Measurements from ENCODE around the gene AGER. TPM values are rescaled to one million over a fixed set of nuclear protein-coding genes. Genes with fewer than 3 reads are reported as not detected.

Gene AGER
- total RNA-seq, 1 donor from 2014 or later: 1.1 TPM

GRCh38 chr6:32168807-32169591, 15.1 kb downstream of the AGER start:
- Mint-ChIP-seq H3K9me3 (no peaks in the 10 kb centered on the region), H3K4me3 (no peak overlapping the region), H3K27ac (no peak overlapping the region), H3K36me3 (peaks cover 36% of the 10 kb centered on the region), H3K4me1 (peaks cover 16% of the 10 kb centered on the region), H3K27me3 (ENCODE audit: insufficient read depth, low read depth) (peaks cover 2% of the 10 kb centered on the region)
- TF ChIP-seq EZH2 (IDR thresholded peaks at IDR 0.05) (no peak), CTCF (IDR thresholded peaks at IDR 0.05) (no peak), EZH2phosphoT487 (IDR thresholded peaks at IDR 0.05) (no peak)
- peak overlapping the region; percentile 47 for H3K27ac ChIP-seq
- H3K4me2 ChIP-seq: no peak overlapping the region
- H3F3A ChIP-seq (ENCODE audit: low read depth): peaks cover 44% of the 10 kb centered on the region
- no peaks in the 10 kb centered on the region for H3K36me3 ChIP-seq
- H3K27me3 ChIP-seq: no peaks in the 10 kb centered on the region
- peaks cover 22% of the 10 kb centered on the region for H4K20me1 ChIP-seq (ENCODE audit: low read depth)
- peaks cover 22% of the 10 kb centered on the region for H3K4me1 ChIP-seq
- H3K9ac ChIP-seq: no peak overlapping the region
- H2AFZ ChIP-seq (replicated peaks): no peak overlapping the region
- no peak for DNase-seq (ENCODE audit: low spot score)
- no peak overlapping the region for H3K4me3 ChIP-seq
- H3K9me3 ChIP-seq (ENCODE audit: low read depth): no peaks in the 10 kb centered on the region
- H3K79me2 ChIP-seq (ENCODE audit: low read depth): peaks cover 25% of the 10 kb centered on the region

- no peak overlapping the region for H3K4me3 Mint-ChIP-seq
- Histone ChIP-seq H3K4me2 (peak overlapping the region; percentile 7), H3K9ac (no peak overlapping the region), H3K27ac (peak overlapping the region; percentile 59), H3F3A (ENCODE audit: low read depth) (peaks cover 50% of the 10 kb centered on the region), H3K27me3 (no peaks in the 10 kb centered on the region), H4K20me1 (ENCODE audit: low read depth) (peaks cover 16% of the 10 kb centered on the region), H3K4me1 (peaks cover 29% of the 10 kb centered on the region), H2AFZ (replicated peaks) (no peak overlapping the region), H3K79me2 (ENCODE audit: low read depth) (peaks cover 19% of the 10 kb centered on the region), H3K36me3 (no peaks in the 10 kb centered on the region), H3K4me3 (peak overlapping the region; percentile 17), H3K9me3 (ENCODE audit: low read depth) (no peaks in the 10 kb centered on the region)
- H3K36me3 Mint-ChIP-seq: peaks cover 36% of the 10 kb centered on the region
- no peak for DNase-seq (ENCODE audit: low spot score)
- H3K4me1 Mint-ChIP-seq: peaks cover 10% of the 10 kb centered on the region
- no peak overlapping the region for H3K27ac Mint-ChIP-seq
- H3K27me3 Mint-ChIP-seq (ENCODE audit: insufficient read depth, low read depth): peaks cover 3% of the 10 kb centered on the region
- H3K9me3 Mint-ChIP-seq: no peaks in the 10 kb centered on the region
- TF ChIP-seq EZH2phosphoT487 (IDR thresholded peaks at IDR 0.05): no peak
- no peak for TF ChIP-seq CTCF (IDR thresholded peaks at IDR 0.05)
- TF ChIP-seq EZH2 (IDR thresholded peaks at IDR 0.05): no peak
Observed at GRCh38 chr6:32168350-32168749, 15.7 kb downstream of the AGER start.

- TF ChIP-seq EZH2 (IDR thresholded peaks at IDR 0.05) (no peak), EZH2phosphoT487 (IDR thresholded peaks at IDR 0.05) (no peak), CTCF (IDR thresholded peaks at IDR 0.05) (no peak)
- peak; percentile 72 for DNase-seq (ENCODE audit: low spot score)
- peaks cover 10% of the 10 kb centered on the region for H4K20me1 ChIP-seq (ENCODE audit: low read depth)
- H3K36me3 ChIP-seq: no peaks in the 10 kb centered on the region
- no peaks in the 10 kb centered on the region for H3K27me3 ChIP-seq
- Mint-ChIP-seq H3K36me3 (peaks cover 40% of the 10 kb centered on the region), H3K27ac (peak overlapping the region; percentile 27), H3K9me3 (no peaks in the 10 kb centered on the region), H3K4me1 (peaks cover 9% of the 10 kb centered on the region), H3K4me3 (no peak overlapping the region), H3K27me3 (ENCODE audit: insufficient read depth, low read depth) (peaks cover 3% of the 10 kb centered on the region)
- H3F3A ChIP-seq (ENCODE audit: low read depth): peaks cover 50% of the 10 kb centered on the region
- H3K4me1 ChIP-seq: peaks cover 30% of the 10 kb centered on the region
- peak overlapping the region; percentile 7 for H3K4me2 ChIP-seq
- peaks cover 13% of the 10 kb centered on the region for H3K79me2 ChIP-seq (ENCODE audit: low read depth)
- no peak overlapping the region for H3K9ac ChIP-seq
- no peaks in the 10 kb centered on the region for H3K9me3 ChIP-seq (ENCODE audit: low read depth)
- H3K4me3 ChIP-seq: peak overlapping the region; percentile 17
- no peak overlapping the region for H2AFZ ChIP-seq (replicated peaks)
- H3K27ac ChIP-seq: peak overlapping the region; percentile 59
Observed at GRCh38 chr6:32167761-32168262, 16.2 kb downstream of the AGER start.
